SK-N-SH treated with all-trans-retinoic acid at 6 μM for 48 hours (cell line): Measurements from ENCODE around the gene AGPAT3.

Source experiments
- ATAC-seq: fragments of 200-7000 bp; cut with Tn5 transposase; 3 replicates; pipeline ENCODE4 v1.9.1; 2020; ENCODE audit warnings: mild to moderate bottlenecking, moderate library complexity
- ARNTL ChIP-seq: fragments of 450-650 bp; formaldehyde crosslinking; IDR thresholded peaks from 2 replicates; pipeline ENCODE4 v1.5.0; 2020; ENCODE audit warnings: low read depth, mild to moderate bottlenecking, moderate library complexity, borderline replicate concordance
- CSDC2 ChIP-seq: fragments of 250-450 bp; sonication (Bioruptor Pico); IDR thresholded peaks from 2 replicates; pipeline ENCODE4 v1.5.0; 2020; ENCODE audit warnings: mild to moderate bottlenecking, moderate library complexity
- ESRRG ChIP-seq: fragments of 250-450 bp; sonication (Bioruptor Pico); IDR thresholded peaks from 2 replicates; pipeline ENCODE4 v1.6.1; 2021; ENCODE audit warnings: mild to moderate bottlenecking
- GLIS3 ChIP-seq: fragments of 250-450 bp; sonication (Bioruptor Pico); IDR thresholded peaks from 2 replicates; pipeline ENCODE4 v1.5.0; 2020; ENCODE audit warnings: mild to moderate bottlenecking, moderate library complexity
- ISL1 ChIP-seq: fragments of 250-450 bp; sonication (Bioruptor Pico); IDR thresholded peaks from 2 replicates; pipeline ENCODE4 v2.1.2; 2022; ENCODE audit warnings: mild to moderate bottlenecking, moderate library complexity
- PPARA ChIP-seq: fragments of 250-450 bp; sonication (Bioruptor Pico); IDR thresholded peaks from 2 replicates; pipeline ENCODE4 v1.5.0; 2020; ENCODE audit warnings: mild to moderate bottlenecking, borderline replicate concordance
- SNAI2 ChIP-seq: fragments of 250-450 bp; sonication (Bioruptor Pico); IDR thresholded peaks from 2 replicates; pipeline ENCODE4 v1.5.0; 2020; ENCODE audit warnings: mild to moderate bottlenecking, moderate library complexity
- TCF4 ChIP-seq: fragments of 250-450 bp; sonication (Bioruptor Pico); IDR thresholded peaks from 2 replicates; pipeline ENCODE4 v1.8.0; 2021; ENCODE audit warnings: mild to moderate bottlenecking, moderate library complexity, borderline replicate concordance
- TOX ChIP-seq: fragments of 250-450 bp; sonication (Bioruptor Pico); IDR thresholded peaks from 2 replicates; pipeline ENCODE4 v1.8.0; 2021; ENCODE audit warnings: mild to moderate bottlenecking, moderate library complexity, borderline replicate concordance
- ZC3H10 ChIP-seq: fragments of 250-450 bp; sonication (Bioruptor Pico); IDR thresholded peaks from 2 replicates; pipeline ENCODE4 v1.5.1; 2021; ENCODE audit warnings: mild to moderate bottlenecking, moderate library complexity
- ZFP3 ChIP-seq: fragments of 250-450 bp; sonication (Bioruptor Pico); IDR thresholded peaks from 2 replicates; pipeline ENCODE4 v1.5.0; 2020; ENCODE audit warnings: mild to moderate bottlenecking, moderate library complexity
- ZFP30 ChIP-seq: fragments of 450-650 bp; formaldehyde crosslinking; IDR thresholded peaks from 2 replicates; pipeline ENCODE4 v1.5.0; 2022; ENCODE audit warnings: mild to moderate bottlenecking, moderate library complexity
- ZNF565 ChIP-seq: fragments of 450-650 bp; formaldehyde crosslinking; conservative IDR thresholded peaks from 2 replicates; pipeline ENCODE4 v1.5.0; 2020; ENCODE audit warnings: low read depth, mild to moderate bottlenecking, moderate library complexity
- ZNF70 ChIP-seq: fragments of 450-650 bp; formaldehyde crosslinking; IDR thresholded peaks from 2 replicates; pipeline ENCODE4 v1.5.0; 2020; ENCODE audit warnings: mild to moderate bottlenecking, moderate library complexity
- ZNF8 ChIP-seq: fragments of 450-650 bp; formaldehyde crosslinking; IDR thresholded peaks from 2 replicates; pipeline ENCODE4 v1.5.0; 2020; ENCODE audit warnings: mild to moderate bottlenecking, moderate library complexity
- TF ChIP-seq, protein P1 (sequence below): fragments of 250-450 bp; sonication (Bioruptor Pico); IDR thresholded peaks from 2 replicates; pipeline ENCODE4 v1.5.0; 2020; ENCODE audit warnings: mild to moderate bottlenecking, moderate library complexity
- TF ChIP-seq, protein P2 (sequence below): fragments of 250-450 bp; sonication (Bioruptor Pico); IDR thresholded peaks from 2 replicates; pipeline ENCODE4 v1.8.0; 2020; ENCODE audit warnings: mild to moderate bottlenecking, moderate library complexity, borderline replicate concordance
- TF ChIP-seq, protein P3 (sequence below): fragments of 250-450 bp; sonication (Bioruptor Pico); IDR thresholded peaks from 2 replicates; pipeline ENCODE4 v1.5.1; 2020; ENCODE audit warnings: low read depth, mild to moderate bottlenecking, moderate library complexity
- TF ChIP-seq, protein P4 (sequence below): fragments of 250-450 bp; sonication (Bioruptor Pico); IDR thresholded peaks from 2 replicates; pipeline ENCODE4 v1.8.0; 2021; ENCODE audit warnings: low read depth, mild to moderate bottlenecking, moderate library complexity, borderline replicate concordance
- TF ChIP-seq, protein P5 (sequence below): fragments of 250-450 bp; sonication (Bioruptor Pico); IDR thresholded peaks from 2 replicates; pipeline ENCODE4 v1.5.1; 2021; ENCODE audit warnings: mild to moderate bottlenecking, moderate library complexity

The AGPAT3 gene

DNA sequence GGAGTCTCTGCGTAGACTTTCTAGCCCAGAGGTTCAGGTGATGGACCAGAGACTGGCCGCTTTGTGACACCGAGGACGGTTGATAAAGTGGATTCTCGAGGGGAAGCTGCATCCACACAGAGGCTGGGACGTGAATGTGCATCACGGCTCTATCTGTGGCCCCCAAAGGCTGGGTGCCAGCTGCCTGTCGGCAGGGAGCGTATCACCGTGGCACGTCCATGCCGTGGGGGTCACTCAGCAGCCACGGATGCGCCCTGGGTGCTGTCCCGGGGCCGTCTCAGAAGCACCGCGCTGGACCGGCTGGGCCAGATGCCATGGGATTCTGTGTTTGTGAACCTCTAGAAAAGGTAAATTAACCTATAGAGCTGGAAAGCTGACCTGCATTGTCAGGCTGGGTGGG is 89.9 kb downstream of the AGPAT3 start:
- ATAC-seq = no peak
- no peak for TF ChIP-seq PPARA (CRISPR knock-in tag)
- TF ChIP-seq, protein P1, sequence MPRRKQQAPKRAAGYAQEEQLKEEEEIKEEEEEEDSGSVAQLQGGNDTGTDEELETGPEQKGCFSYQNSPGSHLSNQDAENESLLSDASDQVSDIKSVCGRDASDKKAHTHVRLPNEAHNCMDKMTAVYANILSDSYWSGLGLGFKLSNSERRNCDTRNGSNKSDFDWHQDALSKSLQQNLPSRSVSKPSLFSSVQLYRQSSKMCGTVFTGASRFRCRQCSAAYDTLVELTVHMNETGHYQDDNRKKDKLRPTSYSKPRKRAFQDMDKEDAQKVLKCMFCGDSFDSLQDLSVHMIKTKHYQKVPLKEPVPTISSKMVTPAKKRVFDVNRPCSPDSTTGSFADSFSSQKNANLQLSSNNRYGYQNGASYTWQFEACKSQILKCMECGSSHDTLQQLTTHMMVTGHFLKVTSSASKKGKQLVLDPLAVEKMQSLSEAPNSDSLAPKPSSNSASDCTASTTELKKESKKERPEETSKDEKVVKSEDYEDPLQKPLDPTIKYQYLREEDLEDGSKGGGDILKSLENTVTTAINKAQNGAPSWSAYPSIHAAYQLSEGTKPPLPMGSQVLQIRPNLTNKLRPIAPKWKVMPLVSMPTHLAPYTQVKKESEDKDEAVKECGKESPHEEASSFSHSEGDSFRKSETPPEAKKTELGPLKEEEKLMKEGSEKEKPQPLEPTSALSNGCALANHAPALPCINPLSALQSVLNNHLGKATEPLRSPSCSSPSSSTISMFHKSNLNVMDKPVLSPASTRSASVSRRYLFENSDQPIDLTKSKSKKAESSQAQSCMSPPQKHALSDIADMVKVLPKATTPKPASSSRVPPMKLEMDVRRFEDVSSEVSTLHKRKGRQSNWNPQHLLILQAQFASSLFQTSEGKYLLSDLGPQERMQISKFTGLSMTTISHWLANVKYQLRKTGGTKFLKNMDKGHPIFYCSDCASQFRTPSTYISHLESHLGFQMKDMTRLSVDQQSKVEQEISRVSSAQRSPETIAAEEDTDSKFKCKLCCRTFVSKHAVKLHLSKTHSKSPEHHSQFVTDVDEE (CRISPR knock-in tag) = no peak
- TF ChIP-seq, protein P2, sequence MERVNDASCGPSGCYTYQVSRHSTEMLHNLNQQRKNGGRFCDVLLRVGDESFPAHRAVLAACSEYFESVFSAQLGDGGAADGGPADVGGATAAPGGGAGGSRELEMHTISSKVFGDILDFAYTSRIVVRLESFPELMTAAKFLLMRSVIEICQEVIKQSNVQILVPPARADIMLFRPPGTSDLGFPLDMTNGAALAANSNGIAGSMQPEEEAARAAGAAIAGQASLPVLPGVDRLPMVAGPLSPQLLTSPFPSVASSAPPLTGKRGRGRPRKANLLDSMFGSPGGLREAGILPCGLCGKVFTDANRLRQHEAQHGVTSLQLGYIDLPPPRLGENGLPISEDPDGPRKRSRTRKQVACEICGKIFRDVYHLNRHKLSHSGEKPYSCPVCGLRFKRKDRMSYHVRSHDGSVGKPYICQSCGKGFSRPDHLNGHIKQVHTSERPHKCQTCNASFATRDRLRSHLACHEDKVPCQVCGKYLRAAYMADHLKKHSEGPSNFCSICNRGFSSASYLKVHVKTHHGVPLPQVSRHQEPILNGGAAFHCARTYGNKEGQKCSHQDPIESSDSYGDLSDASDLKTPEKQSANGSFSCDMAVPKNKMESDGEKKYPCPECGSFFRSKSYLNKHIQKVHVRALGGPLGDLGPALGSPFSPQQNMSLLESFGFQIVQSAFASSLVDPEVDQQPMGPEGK = no peak
- no peak for TF ChIP-seq ZFP3
- no peak for TF ChIP-seq SNAI2 (CRISPR knock-in tag)
- TF ChIP-seq, protein P3, sequence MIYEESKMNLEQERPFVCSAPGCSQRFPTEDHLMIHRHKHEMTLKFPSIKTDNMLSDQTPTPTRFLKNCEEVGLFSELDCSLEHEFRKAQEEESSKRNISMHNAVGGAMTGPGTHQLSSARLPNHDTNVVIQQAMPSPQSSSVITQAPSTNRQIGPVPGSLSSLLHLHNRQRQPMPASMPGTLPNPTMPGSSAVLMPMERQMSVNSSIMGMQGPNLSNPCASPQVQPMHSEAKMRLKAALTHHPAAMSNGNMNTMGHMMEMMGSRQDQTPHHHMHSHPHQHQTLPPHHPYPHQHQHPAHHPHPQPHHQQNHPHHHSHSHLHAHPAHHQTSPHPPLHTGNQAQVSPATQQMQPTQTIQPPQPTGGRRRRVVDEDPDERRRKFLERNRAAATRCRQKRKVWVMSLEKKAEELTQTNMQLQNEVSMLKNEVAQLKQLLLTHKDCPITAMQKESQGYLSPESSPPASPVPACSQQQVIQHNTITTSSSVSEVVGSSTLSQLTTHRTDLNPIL (CRISPR knock-in tag) = no peak

DNA sequence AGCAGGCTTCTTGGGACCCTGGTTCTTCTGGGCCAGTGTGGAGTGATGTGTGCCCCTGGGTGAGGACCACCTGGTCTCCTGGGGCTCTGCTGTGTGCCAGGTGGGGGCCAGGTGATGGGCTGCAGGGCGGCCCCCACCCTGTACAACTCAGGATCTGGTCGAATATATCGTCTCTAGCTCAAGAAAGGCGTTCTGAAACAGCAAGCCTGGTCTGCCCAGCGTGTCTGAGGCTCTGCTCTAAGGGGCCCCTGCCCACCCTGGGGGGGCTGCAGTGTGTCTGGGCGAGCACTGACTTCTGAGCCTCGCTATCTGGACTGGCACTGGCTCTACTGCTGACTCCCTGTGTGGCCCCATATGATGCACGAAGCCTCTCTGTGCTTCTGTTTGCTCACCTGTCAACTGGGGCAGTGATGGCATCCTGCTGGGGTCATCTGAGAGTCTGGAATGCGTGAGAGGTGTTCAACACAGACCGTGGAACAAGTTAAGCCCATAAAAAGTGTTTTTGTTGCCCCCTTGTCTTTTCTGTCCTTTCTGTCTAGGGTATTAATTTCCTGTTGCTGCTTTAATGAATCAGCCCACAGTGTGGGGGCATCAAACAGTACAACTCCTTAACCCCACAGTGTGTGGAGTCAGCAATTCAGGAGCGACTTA is 91.1 kb downstream of the AGPAT3 start:
- no peak for TF ChIP-seq ISL1 (CRISPR knock-in tag)
- no peak for TF ChIP-seq SNAI2 (CRISPR knock-in tag)
- TF ChIP-seq GLIS3 = no peak
- TF ChIP-seq, protein P2 = no peak
- TF ChIP-seq, protein P4, sequence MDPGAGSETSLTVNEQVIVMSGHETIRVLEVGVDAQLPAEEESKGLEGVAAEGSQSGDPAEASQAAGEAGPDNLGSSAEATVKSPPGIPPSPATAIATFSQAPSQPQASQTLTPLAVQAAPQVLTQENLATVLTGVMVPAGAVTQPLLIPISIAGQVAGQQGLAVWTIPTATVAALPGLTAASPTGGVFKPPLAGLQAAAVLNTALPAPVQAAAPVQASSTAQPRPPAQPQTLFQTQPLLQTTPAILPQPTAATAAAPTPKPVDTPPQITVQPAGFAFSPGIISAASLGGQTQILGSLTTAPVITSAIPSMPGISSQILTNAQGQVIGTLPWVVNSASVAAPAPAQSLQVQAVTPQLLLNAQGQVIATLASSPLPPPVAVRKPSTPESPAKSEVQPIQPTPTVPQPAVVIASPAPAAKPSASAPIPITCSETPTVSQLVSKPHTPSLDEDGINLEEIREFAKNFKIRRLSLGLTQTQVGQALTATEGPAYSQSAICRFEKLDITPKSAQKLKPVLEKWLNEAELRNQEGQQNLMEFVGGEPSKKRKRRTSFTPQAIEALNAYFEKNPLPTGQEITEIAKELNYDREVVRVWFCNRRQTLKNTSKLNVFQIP (CRISPR knock-in tag) = no peak
- no peak for TF ChIP-seq ZNF8 (CRISPR knock-in tag)
- no peak for TF ChIP-seq ZFP3
- TF ChIP-seq TOX (CRISPR knock-in tag) = no peak
- TF ChIP-seq PPARA (CRISPR knock-in tag) = no peak
- no peak for TF ChIP-seq ESRRG (CRISPR knock-in tag)
- no peak for TF ChIP-seq ARNTL
- TF ChIP-seq, protein P5, sequence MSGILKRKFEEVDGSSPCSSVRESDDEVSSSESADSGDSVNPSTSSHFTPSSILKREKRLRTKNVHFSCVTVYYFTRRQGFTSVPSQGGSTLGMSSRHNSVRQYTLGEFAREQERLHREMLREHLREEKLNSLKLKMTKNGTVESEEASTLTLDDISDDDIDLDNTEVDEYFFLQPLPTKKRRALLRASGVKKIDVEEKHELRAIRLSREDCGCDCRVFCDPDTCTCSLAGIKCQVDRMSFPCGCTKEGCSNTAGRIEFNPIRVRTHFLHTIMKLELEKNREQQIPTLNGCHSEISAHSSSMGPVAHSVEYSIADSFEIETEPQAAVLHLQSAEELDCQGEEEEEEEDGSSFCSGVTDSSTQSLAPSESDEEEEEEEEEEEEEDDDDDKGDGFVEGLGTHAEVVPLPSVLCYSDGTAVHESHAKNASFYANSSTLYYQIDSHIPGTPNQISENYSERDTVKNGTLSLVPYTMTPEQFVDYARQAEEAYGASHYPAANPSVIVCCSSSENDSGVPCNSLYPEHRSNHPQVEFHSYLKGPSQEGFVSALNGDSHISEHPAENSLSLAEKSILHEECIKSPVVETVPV (CRISPR knock-in tag) = no peak
- no peak for TF ChIP-seq TCF4 (CRISPR knock-in tag)
- TF ChIP-seq ZNF70 (CRISPR knock-in tag) = no peak
- no peak for TF ChIP-seq CSDC2 (CRISPR knock-in tag)
- TF ChIP-seq ZNF565 (CRISPR knock-in tag) = no peak
- no peak for TF ChIP-seq ZFP30 (CRISPR knock-in tag)
- no peak for TF ChIP-seq ZC3H10 (CRISPR knock-in tag)
- TF ChIP-seq, all 23 proteins: peak for 0
- peak; percentile 59 for ATAC-seq
